Neuronal stem cell (in vitro differentiated cells): ENCODE data around the gene PDE9A.
A peak's percentile ranks its signal among the peaks of the same experiment; 100 is the strongest.

Experiments used
- DNase-seq: peaks from one replicate; pipeline ENCODE4 v3.0.0-alpha.2; 2013; ENCODE audit warnings: low spot score
- H2AFZ ChIP-seq: one replicate; pipeline ENCODE4 v1.6.1; 2013; ENCODE audit warnings: mild to moderate bottlenecking, low read length, inconsistent platforms
- H2AK5ac ChIP-seq: 2 replicates; pipeline ENCODE4 v1.6.1; 2013; ENCODE audit warnings: low read depth, mild to moderate bottlenecking, inconsistent platforms, low read length, moderate library complexity, mixed read lengths
- H2BK120ac ChIP-seq: 2 replicates; pipeline ENCODE4 v1.6.1; 2013; ENCODE audit warnings: low read depth, mild to moderate bottlenecking, inconsistent platforms, low read length, moderate library complexity, mixed read lengths
- H2BK12ac ChIP-seq: one replicate; pipeline ENCODE4 v1.6.1; 2013; ENCODE audit warnings: low read length, inconsistent platforms
- H2BK15ac ChIP-seq: 2 replicates; pipeline ENCODE4 v1.6.1; 2013; ENCODE audit warnings: mild to moderate bottlenecking, low read length, inconsistent platforms, mixed read lengths
- H2BK5ac ChIP-seq: one replicate; pipeline ENCODE4 v1.6.1; 2013; ENCODE audit warnings: inconsistent platforms, mild to moderate bottlenecking, low read length, moderate library complexity
- H3K14ac ChIP-seq: one replicate; pipeline ENCODE4 v1.6.1; 2013; ENCODE audit warnings: low read length, inconsistent platforms
- H3K18ac ChIP-seq: 2 replicates; pipeline ENCODE4 v1.6.1; 2013; ENCODE audit warnings: low read length, inconsistent platforms
- H3K23ac ChIP-seq: 2 replicates; pipeline ENCODE4 v1.6.1; 2013; ENCODE audit warnings: low read depth, mild to moderate bottlenecking, mixed read lengths, low read length, inconsistent platforms; ENCODE audit not compliant: poor library complexity
- H3K27ac ChIP-seq: replicated peaks from 3 replicates; pipeline ENCODE4 v1.5.1; 2013; ENCODE audit warnings: low read length, inconsistent platforms
- H3K27me3 ChIP-seq, 3 experiments: 2 replicates each; pipeline ENCODE4 v1.6.1; 2013; ENCODE audit warnings: low read length in 3 of 3, mild to moderate bottlenecking in 2 of 3, inconsistent platforms in 1 of 3, low read depth in 1 of 3, mixed read lengths in 1 of 3, moderate library complexity in 1 of 3; ENCODE audit not compliant: control insufficient read depth in 3 of 3, insufficient read depth in 3 of 3
- H3K36me3 ChIP-seq, 2 donors: replicated peaks in 1 of 2; 2 replicates each; pipeline ENCODE4 v1.6.1; 2013; ENCODE audit warnings: low read length in 2 of 2; ENCODE audit not compliant: control insufficient read depth in 2 of 2, insufficient read depth in 2 of 2
- H3K4ac ChIP-seq: 2 replicates; pipeline ENCODE4 v1.6.1; 2013; ENCODE audit warnings: inconsistent platforms, mild to moderate bottlenecking, low read length, moderate library complexity
- H3K4me1 ChIP-seq, 2 donors: 1 replicate in 1 of 2; 2 replicates in 1 of 2; pipeline ENCODE4 v1.6.1; 2013; ENCODE audit warnings: low read length in 2 of 2, low read depth in 1 of 2; ENCODE audit not compliant: control insufficient read depth in 2 of 2, insufficient read depth in 1 of 2
- H3K4me2 ChIP-seq: one replicate; pipeline ENCODE4 v1.6.1; 2013; ENCODE audit warnings: mild to moderate bottlenecking, low read length, inconsistent platforms; ENCODE audit not compliant: insufficient read depth, poor library complexity, severe bottlenecking
- H3K4me3 ChIP-seq, 2 donors: 2 replicates each; pipeline ENCODE4 v1.5.1; 2013; ENCODE audit warnings: low read length in 2 of 2, mild to moderate bottlenecking in 2 of 2, inconsistent platforms in 1 of 2, moderate library complexity in 1 of 2
- H3K79me1 ChIP-seq: one replicate; pipeline ENCODE4 v1.6.1; 2013; ENCODE audit warnings: low read depth, mild to moderate bottlenecking, inconsistent platforms, low read length, moderate library complexity
- H3K9ac ChIP-seq: one replicate; pipeline ENCODE4 v1.6.1; 2013; ENCODE audit warnings: mild to moderate bottlenecking, low read depth, low read length, inconsistent platforms; ENCODE audit not compliant: poor library complexity
- H3K9me3 ChIP-seq, 2 donors: replicated peaks in 1 of 2; 2 replicates each; pipeline versions ENCODE3 to v1.6.1; 2013; ENCODE audit warnings: low read length in 2 of 2, mild to moderate bottlenecking in 2 of 2, inconsistent platforms in 1 of 2, low read depth in 1 of 2, mixed read lengths in 1 of 2, moderate library complexity in 1 of 2; ENCODE audit not compliant: control insufficient read depth in 2 of 2, insufficient read depth in 1 of 2
- H4K8ac ChIP-seq: one replicate; pipeline ENCODE4 v1.6.1; 2013; ENCODE audit warnings: low read depth, mild to moderate bottlenecking, inconsistent platforms, low read length, moderate library complexity
- H4K91ac ChIP-seq: one replicate; pipeline ENCODE4 v1.6.1; 2013; ENCODE audit warnings: low read length, low read depth, mild to moderate bottlenecking, inconsistent platforms; ENCODE audit not compliant: poor library complexity
- WGBS, 2 donors: extraction: QIAGEN DNeasy Blood & Tissue Kit; methylation state at CpG; one replicate each; pipeline ENCODE4 v1.1.7; 2013; ENCODE audit warnings: missing lambda C conversion rate in 2 of 2, mixed read lengths in 1 of 2; ENCODE audit not compliant: insufficient read length in 2 of 2, insufficient replicate concordance in 1 of 2; ENCODE audit errors: extremely low coverage in 2 of 2; 5-methylcytosine and 5-hydroxymethylcytosine counted together

Gene PDE9A

GRCh38 chr21:42760951-42761751 lies 107.7 kb downstream of the PDE9A start:
- no peak overlapping the region for H2BK12ac ChIP-seq
- H4K8ac ChIP-seq: no peak overlapping the region
- H3K18ac ChIP-seq: no peak overlapping the region
- H3K9ac ChIP-seq: peak overlapping the region; percentile 15
- H3K23ac ChIP-seq: peak overlapping the region; percentile 81
- WGBS, 2 donors: no CpG with 5 or more reads among the region's 21 CpGs
- no peak overlapping the region for H2AFZ ChIP-seq
- H3K36me3 ChIP-seq: peaks cover 55 to 65% of the 10 kb centered on the region in 2 donors
- no peak overlapping the region for H2BK5ac ChIP-seq
- no peak overlapping the region for H3K4me2 ChIP-seq
- no peak overlapping the region for H4K91ac ChIP-seq
- H3K4me3 ChIP-seq: no peak overlapping the region
- no peak overlapping the region for H3K4ac ChIP-seq
- no peak overlapping the region for H2BK120ac ChIP-seq
- no peak overlapping the region for H3K14ac ChIP-seq
- no peak for DNase-seq
- no peak overlapping the region for H3K27ac ChIP-seq
- peaks cover 1% of the 10 kb centered on the region for H3K79me1 ChIP-seq
- no peaks in the 10 kb centered on the region for H3K9me3 ChIP-seq
- H2BK15ac ChIP-seq: no peak overlapping the region
- H2AK5ac ChIP-seq: no peak overlapping the region
- H3K4me1 ChIP-seq: no peaks in the 10 kb centered on the region
- no peaks in the 10 kb centered on the region for H3K27me3 ChIP-seq

DNA sequence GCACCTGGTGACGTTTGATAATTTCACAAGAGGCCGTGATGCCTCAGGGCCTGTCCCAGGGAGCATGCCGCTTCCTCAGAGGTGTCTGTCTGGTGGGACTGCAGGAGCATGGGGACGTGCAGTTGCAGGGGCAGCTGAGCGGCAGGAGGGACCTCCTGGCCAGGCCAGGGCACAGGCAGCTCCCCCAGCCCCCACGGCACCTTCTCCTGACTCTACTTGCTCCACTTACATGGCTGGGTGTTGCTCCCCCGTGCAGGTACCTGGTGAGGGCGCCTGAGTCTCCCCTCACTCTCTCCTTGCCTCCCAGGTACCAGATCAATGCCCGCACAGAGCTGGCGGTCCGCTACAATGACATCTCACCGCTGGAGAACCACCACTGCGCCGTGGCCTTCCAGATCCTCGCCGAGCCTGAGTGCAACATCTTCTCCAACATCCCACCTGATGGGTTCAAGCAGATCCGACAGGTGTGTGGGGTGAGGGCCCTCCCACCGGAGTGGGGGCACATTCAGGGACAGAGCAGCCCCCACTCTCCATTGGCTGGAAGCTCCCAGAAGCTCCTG lies 108.4 kb downstream of the PDE9A start:
- no peaks in the 10 kb centered on the region for H3K4me1 ChIP-seq
- H3K27ac ChIP-seq: no peak overlapping the region
- H3K4ac ChIP-seq: no peak overlapping the region
- peak overlapping the region; percentile 9 for H3K18ac ChIP-seq
- no peak overlapping the region for H3K4me3 ChIP-seq
- WGBS, 2 donors: no CpG with 5 or more reads among the region's 18 CpGs
- H4K91ac ChIP-seq: no peak overlapping the region
- H3K23ac ChIP-seq: peak overlapping the region; percentile 9
- H3K36me3 ChIP-seq: peaks cover 54 to 72% of the 10 kb centered on the region in 2 donors
- no peak overlapping the region for H3K4me2 ChIP-seq
- H4K8ac ChIP-seq: no peak overlapping the region
- H3K14ac ChIP-seq: no peak overlapping the region
- H2BK5ac ChIP-seq: no peak overlapping the region
- no peak overlapping the region for H2AFZ ChIP-seq
- no peak overlapping the region for H2BK120ac ChIP-seq
- H3K27me3 ChIP-seq: no peaks in the 10 kb centered on the region
- H2BK12ac ChIP-seq: no peak overlapping the region
- no peak overlapping the region for H2BK15ac ChIP-seq
- no peak for DNase-seq
- no peaks in the 10 kb centered on the region for H3K79me1 ChIP-seq
- H3K9me3 ChIP-seq: no peaks in the 10 kb centered on the region
- H2AK5ac ChIP-seq: no peak overlapping the region
- H3K9ac ChIP-seq: no peak overlapping the region

GRCh38 chr21:42763581-42764442 lies 110.4 kb downstream of the PDE9A start:
- no peak overlapping the region for H3K4ac ChIP-seq
- H3K4me1 ChIP-seq: no peaks in the 10 kb centered on the region
- no CpG with 5 or more reads among the region's 25 CpGs for WGBS, 2 donors
- H2BK15ac ChIP-seq: no peak overlapping the region
- H3K14ac ChIP-seq: no peak overlapping the region
- H2BK12ac ChIP-seq: no peak overlapping the region
- DNase-seq: no peak
- H3K23ac ChIP-seq: peak overlapping the region; percentile 18
- no peaks in the 10 kb centered on the region for H3K27me3 ChIP-seq
- no peak overlapping the region for H3K27ac ChIP-seq
- no peak overlapping the region for H2AFZ ChIP-seq
- no peak overlapping the region for H4K91ac ChIP-seq
- H3K4me3 ChIP-seq: no peak overlapping the region
- H3K79me1 ChIP-seq: no peaks in the 10 kb centered on the region
- no peaks in the 10 kb centered on the region for H3K9me3 ChIP-seq
- H3K36me3 ChIP-seq: peaks cover 62 to 82% of the 10 kb centered on the region in 2 donors
- no peak overlapping the region for H3K4me2 ChIP-seq
- H2BK5ac ChIP-seq: no peak overlapping the region
- no peak overlapping the region for H2AK5ac ChIP-seq
- no peak overlapping the region for H3K18ac ChIP-seq
- H2BK120ac ChIP-seq: no peak overlapping the region
- peak overlapping the region; percentile 24 for H3K9ac ChIP-seq
- no peak overlapping the region for H4K8ac ChIP-seq

DNA sequence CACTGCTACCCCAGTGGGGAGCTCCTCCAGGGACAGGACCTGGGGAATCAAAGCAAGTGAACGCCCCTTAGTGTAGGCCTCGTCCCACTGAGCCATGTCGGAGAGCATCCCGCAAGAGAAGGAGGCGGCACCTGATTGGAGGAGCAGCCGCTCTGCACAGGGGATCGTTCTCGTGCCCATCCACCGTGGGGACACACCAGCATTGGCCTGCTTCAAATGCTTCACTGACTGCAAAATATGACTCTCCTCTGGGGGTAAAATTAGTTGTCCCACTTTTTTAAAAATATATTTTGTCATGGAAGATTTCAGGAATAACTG lies 111.0 kb downstream of the PDE9A start:
- no peak overlapping the region for H2AK5ac ChIP-seq
- H4K91ac ChIP-seq: no peak overlapping the region
- no peak overlapping the region for H2BK12ac ChIP-seq
- no peak overlapping the region for H2AFZ ChIP-seq
- H3K18ac ChIP-seq: no peak overlapping the region
- H3K4me2 ChIP-seq: no peak overlapping the region
- no peaks in the 10 kb centered on the region for H3K79me1 ChIP-seq
- H3K4me3 ChIP-seq: no peak overlapping the region
- H3K27ac ChIP-seq: no peak overlapping the region
- no CpG with 5 or more reads among the region's 9 CpGs for WGBS, 2 donors
- H3K4ac ChIP-seq: no peak overlapping the region
- no peaks in the 10 kb centered on the region for H3K4me1 ChIP-seq
- H2BK15ac ChIP-seq: no peak overlapping the region
- H3K27me3 ChIP-seq: no peaks in the 10 kb centered on the region
- H3K23ac ChIP-seq: no peak overlapping the region
- H2BK120ac ChIP-seq: no peak overlapping the region
- H4K8ac ChIP-seq: no peak overlapping the region
- peak overlapping the region; percentile 24 for H3K9ac ChIP-seq
- no peaks in the 10 kb centered on the region for H3K9me3 ChIP-seq
- no peak overlapping the region for H2BK5ac ChIP-seq
- DNase-seq: no peak
- H3K36me3 ChIP-seq: peaks cover 63 to 82% of the 10 kb centered on the region in 2 donors
- no peak overlapping the region for H3K14ac ChIP-seq
